NB4 (cell line): ENCODE results near the gene ETDA.

Experiments used
- CTCF ChIP-seq: IDR thresholded peaks from one replicate; pipeline ENCODE4 v1.5.1; 2012; ENCODE audit warnings: low read depth, low read length
- MYC ChIP-seq: IDR thresholded peaks from 2 replicates; pipeline ENCODE4 v1.6.1; 2011; ENCODE audit warnings: low read depth, low read length
- POLR2A ChIP-seq: IDR thresholded peaks from 2 replicates; pipeline ENCODE4 v1.6.1; 2011; ENCODE audit warnings: mild to moderate bottlenecking; ENCODE audit not compliant: insufficient read length; ENCODE audit errors: extremely low read depth

- TF ChIP-seq MYC: no peak
- no peak for TF ChIP-seq CTCF
- TF ChIP-seq POLR2A: no peak
Observed at GRCh38 chrX:135213200-135213844, 38.5 kb upstream of the ETDA start.
